ENCODE data around the gene CPVL.

Gene CPVL

GRCh38 chr7:29090836-29091601 lies 55.3 kb downstream of the CPVL start:
- Histone ChIP-seq H3K9me3 (ENCODE audit: insufficient read depth, low read length, severe bottlenecking) (no peaks in the 10 kb centered on the region), H3K27me3 (ENCODE audit: insufficient read depth, low read length, poor library complexity) (no peaks in the 10 kb centered on the region), H2AFZ (ENCODE audit: low read depth, low read length) (no peak overlapping the region), H3K36me3 (ENCODE audit: insufficient read depth, low read length) (peaks cover 21% of the 10 kb centered on the region), H3K4me3 (ENCODE audit: low read depth in 1 of 2, low read length in 2 of 2) (no peak overlapping the region), H3K4me2 (ENCODE audit: insufficient read depth, low read length) (no peak overlapping the region), H3K4me1 (ENCODE audit: insufficient read depth, low read length) (no peaks in the 10 kb centered on the region), H4K20me1 (ENCODE audit: insufficient read depth, low read length) (no peaks in the 10 kb centered on the region), H3K9ac (ENCODE audit: low read depth, low read length) (no peak overlapping the region), H3K79me2 (ENCODE audit: insufficient read depth, low read length) (no peaks in the 10 kb centered on the region), H3K27ac (ENCODE audit: low read length) (no peak overlapping the region)
- no peak for ATAC-seq (ENCODE audit: insufficient read depth, low read depth)
- no peak for TF ChIP-seq CTCF (IDR thresholded peaks at IDR 0.05; ENCODE audit: borderline replicate concordance, extremely low read depth, low read length, poor library complexity, severe bottlenecking)
- TF ChIP-seq EZH2 (IDR thresholded peaks at IDR 0.05; ENCODE audit: borderline replicate concordance, low read depth, low read length, severe bottlenecking) = no peak
- DNase-seq = no peak

GRCh38 chr7:29090151-29090805 lies 56.1 kb downstream of the CPVL start:
- ATAC-seq (ENCODE audit: insufficient read depth, low read depth) = no peak

GRCh38 chr7:29087840-29088170 lies 58.5 kb downstream of the CPVL start:
- no peaks in the 10 kb centered on the region for H3K79me2 ChIP-seq (ENCODE audit: insufficient read depth, low read length)
- ATAC-seq (ENCODE audit: insufficient read depth, low read depth) (no peak), DNase-seq (no peak)
- H3K9me3 ChIP-seq (ENCODE audit: insufficient read depth, low read length, severe bottlenecking) = no peaks in the 10 kb centered on the region
- H3K9ac ChIP-seq (ENCODE audit: low read depth, low read length) = no peak overlapping the region
- H3K27me3 ChIP-seq (ENCODE audit: insufficient read depth, low read length, poor library complexity) = no peaks in the 10 kb centered on the region
- no peaks in the 10 kb centered on the region for H4K20me1 ChIP-seq (ENCODE audit: insufficient read depth, low read length)
- TF ChIP-seq EZH2 (IDR thresholded peaks at IDR 0.05; ENCODE audit: borderline replicate concordance, low read depth, low read length, severe bottlenecking) = no peak
- H3K27ac ChIP-seq (ENCODE audit: low read length) = no peak overlapping the region
- no peak overlapping the region for H3K4me3 ChIP-seq (ENCODE audit: low read depth in 1 of 2, low read length in 2 of 2)
- H2AFZ ChIP-seq (ENCODE audit: low read depth, low read length) = no peak overlapping the region
- no peak overlapping the region for H3K4me2 ChIP-seq (ENCODE audit: insufficient read depth, low read length)
- H3K4me1 ChIP-seq (ENCODE audit: insufficient read depth, low read length) = no peaks in the 10 kb centered on the region
- H3K36me3 ChIP-seq (ENCODE audit: insufficient read depth, low read length) = peaks cover 30% of the 10 kb centered on the region

More at GRCh38 chr7:29090151-29090805, 56.1 kb downstream of the CPVL start:
- Histone ChIP-seq H2AFZ (ENCODE audit: low read depth, low read length) (no peak overlapping the region), H3K79me2 (ENCODE audit: insufficient read depth, low read length) (no peaks in the 10 kb centered on the region), H3K9me3 (ENCODE audit: insufficient read depth, low read length, severe bottlenecking) (no peaks in the 10 kb centered on the region), H3K27me3 (ENCODE audit: insufficient read depth, low read length, poor library complexity) (no peaks in the 10 kb centered on the region), H3K27ac (ENCODE audit: low read length) (no peak overlapping the region), H3K9ac (ENCODE audit: low read depth, low read length) (no peak overlapping the region), H3K4me2 (ENCODE audit: insufficient read depth, low read length) (no peak overlapping the region), H3K36me3 (ENCODE audit: insufficient read depth, low read length) (peaks cover 26% of the 10 kb centered on the region), H3K4me1 (ENCODE audit: insufficient read depth, low read length) (no peaks in the 10 kb centered on the region), H3K4me3 (ENCODE audit: low read depth in 1 of 2, low read length in 2 of 2) (no peak overlapping the region), H4K20me1 (ENCODE audit: insufficient read depth, low read length) (no peaks in the 10 kb centered on the region)
- TF ChIP-seq EZH2 (IDR thresholded peaks at IDR 0.05; ENCODE audit: borderline replicate concordance, low read depth, low read length, severe bottlenecking) (no peak), CTCF (IDR thresholded peaks at IDR 0.05; ENCODE audit: borderline replicate concordance, extremely low read depth, low read length, poor library complexity, severe bottlenecking) (no peak)
- no peak for DNase-seq

- no peak overlapping the region for H3K9ac ChIP-seq (ENCODE audit: low read depth, low read length)
- no peaks in the 10 kb centered on the region for H3K4me1 ChIP-seq (ENCODE audit: insufficient read depth, low read length)
- H4K20me1 ChIP-seq (ENCODE audit: insufficient read depth, low read length) = no peaks in the 10 kb centered on the region
- TF ChIP-seq CTCF (IDR thresholded peaks at IDR 0.05; ENCODE audit: borderline replicate concordance, extremely low read depth, low read length, poor library complexity, severe bottlenecking) (no peak), EZH2 (IDR thresholded peaks at IDR 0.05; ENCODE audit: borderline replicate concordance, low read depth, low read length, severe bottlenecking) (no peak)
- no peaks in the 10 kb centered on the region for H3K27me3 ChIP-seq (ENCODE audit: insufficient read depth, low read length, poor library complexity)
- ATAC-seq (ENCODE audit: insufficient read depth, low read depth) (no peak), DNase-seq (no peak)
- peaks cover 25% of the 10 kb centered on the region for H3K36me3 ChIP-seq (ENCODE audit: insufficient read depth, low read length)
- H3K9me3 ChIP-seq (ENCODE audit: insufficient read depth, low read length, severe bottlenecking) = no peaks in the 10 kb centered on the region
- no peak overlapping the region for H3K27ac ChIP-seq (ENCODE audit: low read length)
- H3K4me2 ChIP-seq (ENCODE audit: insufficient read depth, low read length) = no peak overlapping the region
- no peaks in the 10 kb centered on the region for H3K79me2 ChIP-seq (ENCODE audit: insufficient read depth, low read length)
- no peak overlapping the region for H3K4me3 ChIP-seq (ENCODE audit: low read depth in 1 of 2, low read length in 2 of 2)
- no peak overlapping the region for H2AFZ ChIP-seq (ENCODE audit: low read depth, low read length)
Measured at GRCh38 chr7:29086545-29086944, 59.8 kb downstream of the CPVL start.
